Inflammatory macrophage (primary cell): Measurements from ENCODE around the gene TIGD3.
A peak's percentile ranks its signal among the peaks of the same experiment; 100 is the strongest.

Source experiments
- DNase-seq, 2 donors: peaks; one replicate each; pipeline ENCODE4 v3.0.0-alpha.2; 2020 to 2022

The TIGD3 gene

GRCh38 chr11:65390996-65391395, 36.4 kb downstream of the TIGD3 start:
- DNase-seq, result no peak

- DNase-seq, result no peak
These were observed 37.8 kb downstream of the TIGD3 start for GRCh38 chr11:65392186-65392829.

- DNase-seq, result no peak
These were observed 38.3 kb downstream of the TIGD3 start for GRCh38 chr11:65392899-65393298.

- DNase-seq, result no peak
These were observed 39.0 kb downstream of the TIGD3 start for GRCh38 chr11:65393513-65394079.

GRCh38 chr11:65394125-65394536, 39.6 kb downstream of the TIGD3 start:
- DNase-seq, result no peak

GRCh38 chr11:65395961-65396530, 41.5 kb downstream of the TIGD3 start:
- DNase-seq, result no peak

- no peak for DNase-seq
These were observed 42.5 kb downstream of the TIGD3 start for GRCh38 chr11:65396769-65397745.

GRCh38 chr11:65398362-65398910, 43.9 kb downstream of the TIGD3 start:
- DNase-seq, result no peak

- no peak for DNase-seq
These were observed 44.7 kb downstream of the TIGD3 start for GRCh38 chr11:65399249-65399648.

GRCh38 chr11:65399845-65400244, 45.3 kb downstream of the TIGD3 start:
- no peak for DNase-seq

GRCh38 chr11:65400307-65401072, 45.9 kb downstream of the TIGD3 start:
- no peak for DNase-seq

GRCh38 chr11:65401073-65401802, 46.7 kb downstream of the TIGD3 start:
- no peak for DNase-seq

- DNase-seq, result no peak
These were observed 47.3 kb downstream of the TIGD3 start for GRCh38 chr11:65401803-65402248.

GRCh38 chr11:65402790-65403189, 48.2 kb downstream of the TIGD3 start:
- no peak for DNase-seq

- peak; percentile 79 to 84 for DNase-seq
These were observed 49.1 kb downstream of the TIGD3 start for GRCh38 chr11:65403607-65404121.

GRCh38 chr11:65404210-65404609, 49.7 kb downstream of the TIGD3 start:
- no peak for DNase-seq

- no peak for DNase-seq
These were observed 50.2 kb downstream of the TIGD3 start for GRCh38 chr11:65404638-65405339.
